T-cell (primary cell): ENCODE results near the gene ZNF322. TPM values are rescaled to one million over a fixed set of nuclear protein-coding genes. Genes with fewer than 3 reads are reported as not detected.

Experiments used
- ATAC-seq, 4 experiments: fragments of 200-7000 bp in 3 of 4; fragments of 150-1000 bp in 1 of 4; cut with Tn5 transposase; replicated peaks in 1 of 4; 1 replicate in 3 of 4; 2 replicates in 1 of 4; pipeline ENCODE4 v1.10.0; 2021; ENCODE audit warnings: moderate library complexity in 3 of 4, mild to moderate bottlenecking in 2 of 4, moderate number of reproducible peaks in 1 of 4
- CTCF ChIA-PET, 2 donors: fragments of 300-600 bp; sonication (Branson Sonifier 250); formaldehyde crosslinking; loops; one replicate each; lab custom pipeline; 2022; ENCODE audit warnings: antibody characterized with exemption in 2 of 2; lab: Charles Lee
- POLR2A ChIA-PET, 2 donors: fragments of 300-600 bp; sonication (Branson Sonifier 250); formaldehyde crosslinking; loops; one replicate each; lab custom pipeline; 2022; ENCODE audit warnings: antibody characterized with exemption in 2 of 2; lab: Charles Lee
- DNase-seq, 35 experiments: peaks; one replicate each; pipeline versions ENCODE4 v3.0.0 to v3.0.0-alpha.2; 2013 to 2023
- H3K27ac ChIP-seq: one replicate; pipeline ENCODE4 v1.5.1; 2013; ENCODE audit warnings: low read length
- H3K27me3 ChIP-seq, 2 experiments: replicated peaks in 1 of 2; 1 replicate in 1 of 2; 2 replicates in 1 of 2; pipeline versions ENCODE4 v1.6.1 to v1.7.0; 2013; ENCODE audit warnings: low read length in 1 of 2, mixed read lengths in 1 of 2; ENCODE audit not compliant: control insufficient read depth in 2 of 2, insufficient read depth in 2 of 2; ENCODE audit errors: extremely low read depth in 1 of 2
- H3K36me3 ChIP-seq, 2 donors: 1 replicate in 1 of 2; 2 replicates in 1 of 2; pipeline versions ENCODE4 v1.6.1 to v1.7.0; 2013; ENCODE audit warnings: low read length in 1 of 2; ENCODE audit not compliant: control insufficient read depth in 2 of 2, insufficient read depth in 1 of 2; ENCODE audit errors: extremely low read depth in 1 of 2
- H3K4me1 ChIP-seq, 2 experiments: 1 replicate in 1 of 2; 2 replicates in 1 of 2; pipeline versions ENCODE4 v1.6.1 to v1.7.0; 2013; ENCODE audit warnings: low read length in 2 of 2, mixed read lengths in 1 of 2; ENCODE audit not compliant: insufficient read depth in 2 of 2, control insufficient read depth in 1 of 2; ENCODE audit errors: extremely low read depth in 1 of 2
- H3K4me3 ChIP-seq, 2 donors: 1 replicate in 1 of 2; 2 replicates in 1 of 2; pipeline versions ENCODE4 v1.5.1 to v1.7.0; 2013; ENCODE audit warnings: mild to moderate bottlenecking in 2 of 2, low read length in 1 of 2, moderate library complexity in 1 of 2; ENCODE audit not compliant: control insufficient read depth in 1 of 2; ENCODE audit errors: extremely low read depth in 1 of 2
- H3K9me3 ChIP-seq: 2 replicates; pipeline ENCODE4 v1.7.0; 2013
- H3K27ac Mint-ChIP-seq, 2 donors: one replicate each; pipeline ENCODE4 v1.8.0; 2020 to 2021; ENCODE audit warnings: mild to moderate bottlenecking in 2 of 2, mixed read lengths in 2 of 2
- H3K27me3 Mint-ChIP-seq, 2 donors: one replicate each; pipeline ENCODE4 v1.8.0; 2021 to 2022; ENCODE audit warnings: mixed read lengths in 2 of 2
- H3K36me3 Mint-ChIP-seq: one replicate; pipeline ENCODE4 v1.8.0; 2021; ENCODE audit warnings: mixed read lengths
- H3K4me1 Mint-ChIP-seq, 3 donors: one replicate each; pipeline ENCODE4 v1.8.0; 2020 to 2022; ENCODE audit warnings: mixed read lengths in 3 of 3, mild to moderate bottlenecking in 1 of 3
- H3K4me3 Mint-ChIP-seq, 3 donors: one replicate each; pipeline ENCODE4 v1.8.0; 2020 to 2022; ENCODE audit warnings: mild to moderate bottlenecking in 3 of 3, mixed read lengths in 3 of 3, moderate library complexity in 3 of 3
- H3K9me3 Mint-ChIP-seq, 3 donors: one replicate each; pipeline ENCODE4 v1.8.0; 2020 to 2022; ENCODE audit warnings: mixed read lengths in 3 of 3
- WGBS: methylation state at CpG from one replicate; pipeline ENCODE4 v1.1.5; 2013; ENCODE audit warnings: missing lambda C conversion rate; ENCODE audit not compliant: insufficient coverage; 5-methylcytosine and 5-hydroxymethylcytosine counted together
- total RNA-seq, 35 experiments: library from RNA in 6 of 35; stranded (reverse) in 6 of 35; fragments of 120-200 nt in 1 of 35; gene quantifications; one replicate each; pipeline versions ENCODE4 v1.2.1 to v1.2.4 and lab custom pipeline; 2013 to 2026

ZNF322 gene
- total RNA-seq, 5 donors from 2014 or later (not counting 1 experiment from before 2014, with no cell fraction given) = 2.9 to 17.9 (median 14.7) TPM

DNA sequence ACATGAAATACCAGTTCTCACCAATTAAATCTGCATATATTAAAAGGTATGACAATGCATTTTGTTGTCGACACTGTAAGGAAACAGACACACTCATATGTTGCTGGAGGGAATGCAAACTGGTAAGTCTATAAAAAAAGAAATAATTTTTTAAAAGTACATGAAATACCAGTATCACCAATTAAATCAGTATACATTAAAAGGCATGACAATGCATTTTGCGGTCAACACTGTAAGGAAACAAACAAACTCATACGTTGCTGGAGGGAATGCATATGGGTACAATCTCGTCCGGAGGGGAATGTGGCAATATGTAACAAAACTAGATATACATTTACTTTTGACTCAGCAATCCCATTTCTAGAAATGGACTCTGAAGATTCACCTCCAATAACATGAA is 6.5 kb downstream of the ZNF322 start:
- CTCF ChIA-PET = interaction anchor here in 1 of 2 donors (0.6 kb wide), 1 partner anchor 85 kb away, joined by 4 read pairs; no protein-coding TSS in a partner anchor
- ATAC-seq (no peak), DNase-seq (no peak)
- Histone ChIP-seq H3K27ac (no peak overlapping the region), H3K4me1 (peaks cover 0 to under 1% of the 10 kb centered on the region in 2 experiments), H3K9me3 (no peaks in the 10 kb centered on the region), H3K27me3 (no peaks in the 10 kb centered on the region), H3K4me3 (no peak overlapping the region), H3K36me3 (peaks cover 3 to 4% of the 10 kb centered on the region in 2 donors)
- Mint-ChIP-seq H3K27ac (no peak overlapping the region), H3K9me3 (peaks cover 3 to 24% (median 9%) of the 10 kb centered on the region in 3 donors), H3K27me3 (no peaks in the 10 kb centered on the region), H3K4me1 (peaks cover 41 to 44% (median 42%) of the 10 kb centered on the region in 3 donors), H3K36me3 (peaks cover 75% of the 10 kb centered on the region), H3K4me3 (no peak overlapping the region)
- POLR2A ChIA-PET = no interaction called here
- WGBS = no CpG with 5 or more reads among the region's 5 CpGs

DNA sequence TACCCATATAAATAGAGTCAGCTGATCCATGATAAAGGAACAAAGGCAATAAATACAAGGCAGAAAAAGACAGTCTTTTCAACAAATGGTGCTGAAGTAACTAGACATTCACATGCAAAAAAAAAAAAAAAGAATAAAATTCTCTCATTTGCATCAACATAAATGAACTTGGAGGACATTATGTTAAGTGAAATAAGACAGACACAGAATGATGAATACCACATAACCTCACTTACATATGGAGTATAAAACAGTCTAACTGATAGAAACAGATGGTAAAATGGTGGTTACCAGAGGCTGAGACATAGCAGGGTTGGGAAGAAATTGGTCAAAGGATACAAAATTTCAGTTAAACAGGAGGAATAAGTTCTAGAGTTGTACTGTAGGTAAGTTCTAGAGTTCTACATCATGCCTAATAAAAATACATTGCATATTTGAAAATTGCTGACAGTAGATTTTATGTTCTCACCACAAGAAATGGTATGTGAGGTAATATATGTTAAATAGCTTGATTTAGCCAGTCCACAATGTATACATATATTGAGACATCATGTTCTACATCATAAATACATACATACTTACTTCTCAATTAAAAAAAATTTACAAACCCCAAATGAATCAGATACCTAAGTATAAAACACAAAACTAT is 8.3 kb downstream of the ZNF322 start:
- no peak for ATAC-seq
- Histone ChIP-seq H3K27ac (no peak overlapping the region), H3K9me3 (peaks cover 3% of the 10 kb centered on the region), H3K27me3 (no peaks in the 10 kb centered on the region), H3K4me3 (no peak overlapping the region), H3K36me3 (peaks cover 3 to 4% of the 10 kb centered on the region in 2 donors), H3K4me1 (no peaks in the 10 kb centered on the region)
- peaks cover 78% of the 10 kb centered on the region for H3K36me3 Mint-ChIP-seq
- peaks cover 27 to 31% (median 30%) of the 10 kb centered on the region in 3 donors for H3K4me1 Mint-ChIP-seq
- H3K27me3 Mint-ChIP-seq = no peaks in the 10 kb centered on the region
- no peak overlapping the region for H3K27ac Mint-ChIP-seq
- ChIA-PET POLR2A (no interaction called here), CTCF (no interaction called here)
- no peak overlapping the region for H3K4me3 Mint-ChIP-seq
- no peak for DNase-seq
- peaks cover 3 to 24% (median 9%) of the 10 kb centered on the region in 3 donors for H3K9me3 Mint-ChIP-seq

DNA sequence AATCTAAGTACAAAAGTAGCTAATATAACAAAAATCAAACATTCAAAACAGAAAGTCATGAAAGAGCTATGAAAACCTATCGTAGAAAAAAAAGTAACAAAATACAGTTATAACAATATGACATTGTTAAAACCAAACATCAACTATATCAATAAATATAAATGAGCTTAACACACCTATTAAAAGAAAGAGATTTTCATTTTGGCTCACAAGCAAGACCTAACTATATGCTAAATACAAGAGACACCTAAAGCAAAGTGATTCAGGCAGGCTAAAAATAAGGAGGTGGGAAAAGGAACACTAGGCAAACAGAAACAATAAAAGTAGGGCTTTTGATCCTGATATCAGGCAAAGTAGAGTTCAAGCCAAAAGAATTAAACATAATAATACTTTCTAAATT is 13.5 kb downstream of the ZNF322 start:
- Mint-ChIP-seq H3K36me3 (peaks cover 79% of the 10 kb centered on the region), H3K9me3 (peaks cover 9 to 35% (median 14%) of the 10 kb centered on the region in 3 donors), H3K27ac (no peak overlapping the region), H3K27me3 (no peaks in the 10 kb centered on the region), H3K4me3 (no peak overlapping the region), H3K4me1 (peaks cover 4 to 8% (median 5%) of the 10 kb centered on the region in 3 donors)
- Histone ChIP-seq H3K9me3 (peaks cover 5% of the 10 kb centered on the region), H3K4me3 (no peak overlapping the region), H3K27me3 (no peaks in the 10 kb centered on the region), H3K4me1 (no peaks in the 10 kb centered on the region), H3K36me3 (peaks cover 0 to 27% of the 10 kb centered on the region in 2 donors), H3K27ac (no peak overlapping the region)
- ChIA-PET POLR2A (no interaction called here), CTCF (no interaction called here)
- ATAC-seq (no peak), DNase-seq (no peak)
- WGBS = no CpG with 5 or more reads among the region's 1 CpG

DNA sequence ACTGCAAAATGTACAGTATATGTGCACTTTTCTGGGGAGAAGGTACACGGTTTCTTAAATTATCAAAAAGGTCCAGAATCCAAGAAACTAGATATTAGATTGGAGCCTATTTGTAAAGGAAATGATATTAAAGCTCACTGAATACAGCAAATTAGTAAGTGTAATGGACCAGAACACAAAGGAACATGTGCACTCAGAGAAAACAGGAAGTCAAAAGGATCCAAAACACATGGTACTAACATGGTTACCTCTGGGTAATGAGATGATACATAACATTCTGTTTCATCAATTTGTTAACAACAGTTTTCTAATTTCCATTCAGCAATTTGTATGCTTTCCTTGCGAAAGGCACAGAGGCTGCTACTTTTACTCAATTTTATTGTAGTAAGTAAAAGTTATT is 18.7 kb downstream of the ZNF322 start:
- Histone ChIP-seq H3K4me3 (no peak overlapping the region), H3K27ac (no peak overlapping the region), H3K9me3 (peaks cover 11% of the 10 kb centered on the region), H3K4me1 (no peaks in the 10 kb centered on the region), H3K36me3 (peaks cover 4 to 43% of the 10 kb centered on the region in 2 donors), H3K27me3 (no peaks in the 10 kb centered on the region)
- ChIA-PET CTCF (no interaction called here), POLR2A (no interaction called here)
- Mint-ChIP-seq H3K9me3 (peaks cover 23 to 41% (median 29%) of the 10 kb centered on the region in 3 donors), H3K4me1 (peaks cover 0 to 4% (median 0%) of the 10 kb centered on the region in 3 donors), H3K36me3 (peaks cover 66% of the 10 kb centered on the region), H3K4me3 (no peak overlapping the region), H3K27ac (no peak overlapping the region), H3K27me3 (no peaks in the 10 kb centered on the region)
- no CpG with 5 or more reads among the region's 2 CpGs for WGBS
- no peak for ATAC-seq
- no peak for DNase-seq

DNA sequence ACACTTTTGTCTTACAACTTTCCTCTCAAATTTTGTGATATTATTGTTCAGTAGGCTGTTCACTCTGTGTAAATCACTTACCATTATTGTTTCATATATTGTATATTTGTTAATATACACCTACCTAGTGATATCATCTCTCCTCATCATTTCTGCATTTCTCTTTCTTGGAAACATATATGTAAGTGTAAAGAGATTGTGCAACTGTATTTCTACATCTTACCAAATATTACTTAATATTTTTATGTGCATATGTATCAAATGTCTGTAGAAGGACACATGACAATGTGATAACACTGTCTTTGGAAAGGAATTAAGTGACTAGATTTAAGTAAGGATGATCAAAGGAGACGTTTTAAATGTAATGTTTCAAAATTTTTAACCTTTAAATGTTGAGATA is 30.2 kb downstream of the ZNF322 start:
- peaks cover 14% of the 10 kb centered on the region for H3K36me3 Mint-ChIP-seq
- no peak overlapping the region for H3K27ac Mint-ChIP-seq
- Histone ChIP-seq H3K27me3 (no peaks in the 10 kb centered on the region), H3K9me3 (peaks cover 2% of the 10 kb centered on the region), H3K36me3 (no peaks in the 10 kb centered on the region), H3K27ac (no peak overlapping the region), H3K4me3 (no peak overlapping the region), H3K4me1 (no peaks in the 10 kb centered on the region)
- no CpG with 5 or more reads among the region's 1 CpG for WGBS
- no peak overlapping the region for H3K4me3 Mint-ChIP-seq
- ChIA-PET CTCF (no interaction called here), POLR2A (no interaction called here)
- H3K9me3 Mint-ChIP-seq = peaks cover 0 to 7% (median 3%) of the 10 kb centered on the region in 3 donors
- ATAC-seq (no peak), DNase-seq (no peak)
- no peaks in the 10 kb centered on the region for H3K4me1 Mint-ChIP-seq
- peaks cover 3 to 16% of the 10 kb centered on the region in 2 donors for H3K27me3 Mint-ChIP-seq

DNA sequence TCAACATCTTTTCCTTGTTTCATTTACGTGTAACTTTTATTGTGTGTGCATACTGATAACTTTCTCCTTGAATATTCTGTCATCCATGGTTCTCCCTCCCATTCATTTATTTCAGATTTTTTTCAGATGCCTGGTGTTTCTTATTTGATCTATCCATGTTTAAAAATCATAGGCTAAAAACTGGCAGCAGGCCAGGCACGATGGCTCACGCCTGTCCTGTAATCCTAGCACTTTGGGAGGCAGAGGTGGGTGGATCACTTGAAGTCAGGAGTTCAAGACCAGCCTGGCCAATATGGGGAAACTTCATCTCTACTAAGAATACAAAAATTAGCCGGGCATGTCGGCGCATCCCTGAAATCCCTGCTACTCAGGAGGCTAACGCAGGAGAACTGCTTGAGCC is 31.7 kb downstream of the ZNF322 start:
- ATAC-seq (no peak), DNase-seq (no peak)
- Mint-ChIP-seq H3K9me3 (peaks cover 0 to 8% (median 3%) of the 10 kb centered on the region in 3 donors), H3K4me3 (no peak overlapping the region), H3K27me3 (peaks cover 3 to 20% of the 10 kb centered on the region in 2 donors), H3K36me3 (peaks cover 7% of the 10 kb centered on the region), H3K4me1 (no peaks in the 10 kb centered on the region), H3K27ac (no peak overlapping the region)
- no peaks in the 10 kb centered on the region for H3K4me1 ChIP-seq
- H3K9me3 ChIP-seq = peaks cover 3% of the 10 kb centered on the region
- 91% methylated on average over 4 of the region's 7 CpGs for WGBS
- H3K36me3 ChIP-seq = no peaks in the 10 kb centered on the region
- H3K27ac ChIP-seq = no peak overlapping the region
- no peak overlapping the region for H3K4me3 ChIP-seq
- peaks cover 0 to 3% of the 10 kb centered on the region in 2 experiments for H3K27me3 ChIP-seq
- POLR2A ChIA-PET = no interaction called here
- CTCF ChIA-PET = no interaction called here
